Liver (tissue), 3 donors: ENCODE results near the gene AMPH.

Experiments used
- ATF3 ChIP-seq: IDR thresholded peaks from 2 replicates; pipeline ENCODE4 v1.6.1; 2016; ENCODE audit warnings: antibody characterized with exemption
- CTCF ChIP-seq: fragments of 150-350 bp; IDR thresholded peaks from 2 replicates; pipeline ENCODE4 v1.5.1; 2017; ENCODE audit warnings: improper control_type of control experiment, low read depth, low read length; ENCODE audit not compliant: missing input control
- EGR1 ChIP-seq, 2 donors: IDR thresholded peaks; 2 replicates each; pipeline ENCODE4 v1.6.1; 2016 to 2018; ENCODE audit warnings: antibody characterized with exemption in 2 of 2, low read depth in 2 of 2
- FOXA1 ChIP-seq: IDR thresholded peaks from 2 replicates; pipeline ENCODE4 v1.6.1; 2016; ENCODE audit warnings: antibody characterized with exemption
- GABPA ChIP-seq, 2 donors: IDR thresholded peaks in 1 of 2; conservative IDR thresholded peaks in 1 of 2; 2 replicates each; pipeline ENCODE4 v1.6.1; 2016; ENCODE audit warnings: antibody characterized with exemption in 2 of 2, mild to moderate bottlenecking in 1 of 2, moderate library complexity in 1 of 2
- HNF4A ChIP-seq, 2 donors: conservative IDR thresholded peaks; 2 replicates each; pipeline ENCODE4 v1.6.1; 2016; ENCODE audit warnings: antibody characterized with exemption in 2 of 2, mild to moderate bottlenecking in 2 of 2
- JUND ChIP-seq, 2 donors: IDR thresholded peaks; 2 replicates each; pipeline ENCODE4 v1.6.1; 2016; ENCODE audit warnings: antibody characterized with exemption in 2 of 2
- MAX ChIP-seq: IDR thresholded peaks from 2 replicates; pipeline ENCODE4 v1.6.1; 2016; ENCODE audit warnings: antibody characterized with exemption
- NR2F2 ChIP-seq: IDR thresholded peaks from 2 replicates; pipeline ENCODE4 v1.6.1; 2016; ENCODE audit warnings: antibody characterized with exemption
- RAD21 ChIP-seq, 2 donors: IDR thresholded peaks; 2 replicates each; pipeline ENCODE4 v1.6.1; 2016; ENCODE audit warnings: antibody characterized with exemption in 2 of 2, mild to moderate bottlenecking in 2 of 2
- RXRA ChIP-seq, 2 donors: IDR thresholded peaks; 2 replicates each; pipeline ENCODE4 v1.6.1; 2017 to 2018; ENCODE audit warnings: antibody characterized with exemption in 2 of 2, mild to moderate bottlenecking in 1 of 2
- TAF1 ChIP-seq: conservative IDR thresholded peaks from 2 replicates; pipeline ENCODE4 v1.6.1; 2016; ENCODE audit warnings: antibody characterized with exemption, mild to moderate bottlenecking
- YY1 ChIP-seq: IDR thresholded peaks from 2 replicates; pipeline ENCODE4 v1.6.1; 2016; ENCODE audit warnings: antibody characterized with exemption, mild to moderate bottlenecking
- ZBTB33 ChIP-seq: IDR thresholded peaks from 2 replicates; pipeline ENCODE4 v1.6.1; 2016; ENCODE audit warnings: antibody characterized with exemption
- donor health status: healthy.
- donor health status: healthy.

GRCh38 chr7:38391751-38392150 is 239.4 kb downstream of the AMPH start:
- no peak for TF ChIP-seq CTCF
- TF ChIP-seq EGR1 (IDR thresholded peaks at IDR 0.05; ENCODE audit: low read depth in 2 of 2), result no peak
- TF ChIP-seq YY1, result no peak
- TF ChIP-seq RXRA (IDR thresholded peaks at IDR 0.05), result no peak
- TF ChIP-seq JUND (IDR thresholded peaks at IDR 0.05), result no peak
- TF ChIP-seq GABPA (IDR thresholded peaks at IDR 0.05 in 1 of 2, conservative IDR thresholded peaks at IDR 0.05 in 1 of 2), result no peak
- no peak for TF ChIP-seq MAX
- no peak for TF ChIP-seq HNF4A (conservative IDR thresholded peaks at IDR 0.05)
- no peak for TF ChIP-seq ATF3
- no peak for TF ChIP-seq FOXA1
- no peak for TF ChIP-seq TAF1
- no peak for TF ChIP-seq RAD21 (IDR thresholded peaks at IDR 0.05)
- no peak for TF ChIP-seq ZBTB33
- TF ChIP-seq NR2F2, result no peak
